GM18868 (cell line): ENCODE data around the gene CEP112.
"Not testable (repeated sequence)": the region's sequence is repeated elsewhere in the genome, so short reads cannot be mapped to it uniquely, and the experiment has no call there.

ENCODE experiments used
- ATAC-seq: cut with Tn5 transposase; IDR thresholded peaks from one replicate; pipeline ENCODE4 v1.9.1; 2021; ENCODE audit warnings: mild to moderate bottlenecking, moderate library complexity; ENCODE audit not compliant: unreplicated experiment

Gene CEP112

GRCh38 chr17:66085221-66085620, 106.7 kb downstream of the CEP112 start:
- no peak for ATAC-seq

GRCh38 chr17:66080670-66081069, 111.3 kb downstream of the CEP112 start:
- not testable (repeated sequence) for ATAC-seq

- ATAC-seq, result no peak
Measured at GRCh38 chr17:66076546-66077190, 115.3 kb downstream of the CEP112 start.

- no peak for ATAC-seq
Measured at GRCh38 chr17:66073384-66073783, 118.5 kb downstream of the CEP112 start.

- ATAC-seq, result no peak
Measured at GRCh38 chr17:66063686-66064085, 128.2 kb downstream of the CEP112 start.

GRCh38 chr17:66056148-66056547, 135.8 kb downstream of the CEP112 start:
- no peak for ATAC-seq

GRCh38 chr17:66054242-66054641, 137.7 kb downstream of the CEP112 start:
- ATAC-seq, result no peak

GRCh38 chr17:66044083-66044482, 147.8 kb downstream of the CEP112 start:
- no peak for ATAC-seq

GRCh38 chr17:66043419-66043818, 148.5 kb downstream of the CEP112 start:
- ATAC-seq, result no peak

GRCh38 chr17:66040402-66040801, 151.5 kb downstream of the CEP112 start:
- ATAC-seq, result no peak

- no peak for ATAC-seq
Measured at GRCh38 chr17:66038125-66038524, 153.8 kb downstream of the CEP112 start.

- no peak for ATAC-seq
Measured at GRCh38 chr17:66037221-66037620, 154.7 kb downstream of the CEP112 start.

- ATAC-seq, result no peak
Measured at GRCh38 chr17:66032082-66032712, 159.7 kb downstream of the CEP112 start.

- ATAC-seq, result no peak
Measured at GRCh38 chr17:66025551-66025950, 166.4 kb downstream of the CEP112 start.

GRCh38 chr17:66021757-66022156, 170.2 kb downstream of the CEP112 start:
- no peak for ATAC-seq

- no peak for ATAC-seq
Measured at GRCh38 chr17:66018786-66019185, 173.1 kb downstream of the CEP112 start.

GRCh38 chr17:66016231-66016630, 175.7 kb downstream of the CEP112 start:
- ATAC-seq, result no peak

- no peak for ATAC-seq
Measured at GRCh38 chr17:66008680-66009079, 183.3 kb downstream of the CEP112 start.

GRCh38 chr17:66006654-66007053, 185.3 kb downstream of the CEP112 start:
- no peak for ATAC-seq

- no peak for ATAC-seq
Measured at GRCh38 chr17:66002812-66003211, 189.1 kb downstream of the CEP112 start.

GRCh38 chr17:66002063-66002585, 189.8 kb downstream of the CEP112 start:
- ATAC-seq, result no peak

- ATAC-seq, result no peak
Measured at GRCh38 chr17:66000216-66000615, 191.7 kb downstream of the CEP112 start.
